GM04503 (cell line): ENCODE measurements around the gene CTXND2.
"Not testable (repeated sequence)": the region's sequence is repeated elsewhere in the genome, so short reads cannot be mapped to it uniquely, and the experiment has no call there.

ENCODE experiments used
- DNase-seq: peaks from one replicate; pipeline ENCODE4 v3.0.0-alpha.2; 2012; ENCODE audit warnings: low read depth

CTXND2 gene

GRCh38 chr1:150893336-150893913, 6.5 kb downstream of the CTXND2 start:
- DNase-seq: no peak

- DNase-seq: peak; percentile 26
Measured at GRCh38 chr1:150895618-150896017, 8.7 kb downstream of the CTXND2 start.

GRCh38 chr1:150899795-150900194, 12.9 kb downstream of the CTXND2 start:
- not testable (repeated sequence) for DNase-seq

- DNase-seq: no peak
Measured at GRCh38 chr1:150902346-150902745, 15.4 kb downstream of the CTXND2 start.

GRCh38 chr1:150902751-150903150, 15.8 kb downstream of the CTXND2 start:
- no peak for DNase-seq

GRCh38 chr1:150905301-150905700, 18.4 kb downstream of the CTXND2 start:
- no peak for DNase-seq

GRCh38 chr1:150906329-150906728, 19.4 kb downstream of the CTXND2 start:
- no peak for DNase-seq

GRCh38 chr1:150906813-150907212, 19.9 kb downstream of the CTXND2 start:
- no peak for DNase-seq

- no peak for DNase-seq
Measured at GRCh38 chr1:150909585-150910180, 22.7 kb downstream of the CTXND2 start.

- DNase-seq: no peak
Measured at GRCh38 chr1:150912623-150913022, 25.7 kb downstream of the CTXND2 start.

GRCh38 chr1:150917387-150917786, 30.5 kb downstream of the CTXND2 start:
- DNase-seq: no peak

GRCh38 chr1:150922519-150922975, 35.6 kb downstream of the CTXND2 start:
- DNase-seq: peak; percentile 67

- DNase-seq: no peak
Measured at GRCh38 chr1:150925080-150925479, 38.1 kb downstream of the CTXND2 start.

GRCh38 chr1:150926097-150926741, 39.3 kb downstream of the CTXND2 start, which contains the start of gene SETDB1:
SETDB1 (plus strand) TSS chr1:150926363; CDS start chr1:150927715, 1,352 bp downstream.
- DNase-seq: peak; percentile 80

GRCh38 chr1:150927624-150928023, 40.7 kb downstream of the CTXND2 start:
- DNase-seq: no peak

GRCh38 chr1:150928286-150928685, 41.4 kb downstream of the CTXND2 start:
- no peak for DNase-seq

- not testable (repeated sequence) for DNase-seq
Measured at GRCh38 chr1:150928775-150929174, 41.8 kb downstream of the CTXND2 start.

- no peak for DNase-seq
Measured at GRCh38 chr1:150931773-150932172, 44.8 kb downstream of the CTXND2 start.

GRCh38 chr1:150944856-150945255, 57.9 kb downstream of the CTXND2 start:
- DNase-seq: no peak

- no peak for DNase-seq
Measured at GRCh38 chr1:150954708-150955107, 67.8 kb downstream of the CTXND2 start.

- no peak for DNase-seq
Measured at GRCh38 chr1:150955280-150955679, 68.3 kb downstream of the CTXND2 start.

- no peak for DNase-seq
Measured at GRCh38 chr1:150957666-150958065, 70.7 kb downstream of the CTXND2 start.

GRCh38 chr1:150960646-150961045, 73.7 kb downstream of the CTXND2 start:
- no peak for DNase-seq
